HCT116 (cell line): ENCODE data around the gene TTC16. TPM values are rescaled to one million over a fixed set of nuclear protein-coding genes. Genes with fewer than 3 reads are reported as not detected.
A peak's percentile ranks its signal among the peaks of the same experiment; 100 is the strongest.

ENCODE experiments used
- ATAC-seq: fragments of 200-7000 bp; cut with Tn5 transposase; 2 replicates; pipeline ENCODE4 v1.9.1; 2020; ENCODE audit warnings: mild to moderate bottlenecking, moderate library complexity
- BruUV-seq: library from RNA; stranded (reverse); fragments of 400-500 nt; replicated peaks from 2 replicates; lab custom pipeline; 2021; lab: Mats Ljungman, UMichigan
- CTCF ChIA-PET: fragments of 300-600 bp; sonication (Branson Sonifier 250); formaldehyde crosslinking; loops from one replicate; lab custom pipeline; 2021; ENCODE audit warnings: antibody characterized with exemption; lab: Charles Lee
- POLR2A ChIA-PET: fragments of 300-600, 350-600 bp; sonication (Branson Sonifier 250); formaldehyde crosslinking; loops from one replicate; lab custom pipeline; 2021; ENCODE audit warnings: antibody characterized with exemption; lab: Charles Lee
- RAD21 ChIA-PET, 2 experiments: fragments of 300-600 bp; sonication (Branson Sonifier 250); formaldehyde crosslinking; loops; one replicate each; lab custom pipeline; 2023; ENCODE audit warnings: low total read pairs in 2 of 2; ENCODE audit not compliant: uncharacterized antibody in 2 of 2, unreplicated experiment in 2 of 2, low non-redundant PET in 1 of 2; lab: Charles Lee
- DNase-seq: peaks from one replicate; pipeline ENCODE4 v3.0.0-alpha.2; 2010; ENCODE audit warnings: low read depth, low spot score
- H2AFZ ChIP-seq: fragments of 200-600 bp; shearing (Covaris generic), sonication (generic); 2 replicates; pipeline ENCODE4 v1.6.1; 2017; ENCODE audit warnings: low read depth, mixed run types, mixed read lengths, antibody characterized with exemption, low read length; ENCODE audit not compliant: poor library complexity, severe bottlenecking
- H3K27ac ChIP-seq: 2 replicates; pipeline ENCODE4 v1.5.1; 2012; ENCODE audit warnings: low read depth, low read length
- H3K27me3 ChIP-seq: fragments of 200-600 bp; sonication (generic); 2 replicates; pipeline ENCODE4 v1.6.1; 2016; ENCODE audit warnings: mixed run types, low read length, mixed read lengths; ENCODE audit not compliant: insufficient read depth
- H3K36me3 ChIP-seq, 2 experiments: fragments of 200-500 bp in 1 of 2; fragments of 200-600 bp in 1 of 2; sonication (Bioruptor generic) in 1 of 2; sonication (generic) in 1 of 2; 2 replicates each; pipeline versions ENCODE4 v1.5.1 to v1.6.1; 2014 to 2016; ENCODE audit warnings: low read length in 2 of 2, inconsistent platforms in 1 of 2, mixed read lengths in 1 of 2, mixed run types in 1 of 2; ENCODE audit not compliant: insufficient read depth in 2 of 2, control insufficient read depth in 1 of 2
- H3K4me1 ChIP-seq, 2 experiments: fragments of 200-600 bp in 1 of 2; sonication (generic) in 1 of 2; 2 replicates each; pipeline versions ENCODE4 v1.5.1 to v1.6.1; 2012 to 2017; ENCODE audit warnings: low read length in 2 of 2, inconsistent platforms in 1 of 2, mild to moderate bottlenecking in 1 of 2, mixed read lengths in 1 of 2, mixed run types in 1 of 2, moderate library complexity in 1 of 2; ENCODE audit not compliant: insufficient read depth in 2 of 2, control insufficient read depth in 1 of 2
- H3K4me2 ChIP-seq: fragments of 200-600 bp; sonication (generic); 2 replicates; pipeline ENCODE4 v1.6.1; 2017; ENCODE audit warnings: mixed run types, low read length, mixed read lengths
- H3K4me3 ChIP-seq, 2 experiments: fragments of 200-600 bp in 1 of 2; sonication (generic) in 1 of 2; replicated peaks in 1 of 2; 2 replicates each; pipeline ENCODE4 v1.5.1; 2011 to 2016; ENCODE audit warnings: low read length in 2 of 2, control low read depth in 1 of 2, low read depth in 1 of 2, mild to moderate bottlenecking in 1 of 2, mixed read lengths in 1 of 2, mixed run types in 1 of 2
- H3K79me2 ChIP-seq: fragments of 200-600 bp; sonication (generic); 2 replicates; pipeline ENCODE4 v1.6.1; 2017; ENCODE audit warnings: mild to moderate bottlenecking, mixed run types, low read length, moderate library complexity, mixed read lengths; ENCODE audit not compliant: insufficient read depth
- H3K9ac ChIP-seq: fragments of 200-600 bp; sonication (generic); 2 replicates; pipeline ENCODE4 v1.6.1; 2016; ENCODE audit warnings: low read length, mixed read lengths
- H3K9me2 ChIP-seq: fragments of 200-600 bp; sonication (generic), shearing (Covaris generic); 2 replicates; pipeline ENCODE4 v1.6.1; 2017; ENCODE audit warnings: mixed run types, mild to moderate bottlenecking, moderate library complexity; ENCODE audit not compliant: insufficient read depth
- H3K9me3 ChIP-seq, 2 experiments: fragments of 200-500 bp in 1 of 2; fragments of 200-600 bp in 1 of 2; sonication (Bioruptor generic) in 1 of 2; sonication (generic) in 1 of 2; 2 replicates each; pipeline ENCODE4 v1.6.1; 2014 to 2017; ENCODE audit warnings: low read length in 2 of 2, mixed read lengths in 2 of 2, inconsistent platforms in 1 of 2, low read depth in 1 of 2, mild to moderate bottlenecking in 1 of 2, mixed run types in 1 of 2, moderate library complexity in 1 of 2; ENCODE audit not compliant: control insufficient read depth in 1 of 2, insufficient read depth in 1 of 2
- H4K20me1 ChIP-seq: fragments of 200-600 bp; sonication (generic), shearing (Covaris generic); 2 replicates; pipeline ENCODE4 v1.6.1; 2017; ENCODE audit warnings: mixed run types, mild to moderate bottlenecking, moderate library complexity; ENCODE audit not compliant: insufficient read depth
- CBX3 ChIP-seq: IDR thresholded peaks from 2 replicates; pipeline ENCODE4 v1.6.1; 2012; ENCODE audit warnings: low read depth
- EZH2 ChIP-seq: fragments of 200-600 bp; sonication (generic); IDR thresholded peaks from 2 replicates; pipeline ENCODE4 v1.6.1; 2017; ENCODE audit warnings: antibody characterized with exemption, mixed run types
- FOSL1 ChIP-seq: IDR thresholded peaks from 2 replicates; pipeline ENCODE4 v1.6.1; 2012; ENCODE audit warnings: low read depth
- JUND ChIP-seq: IDR thresholded peaks from 2 replicates; pipeline ENCODE4 v1.6.1; 2012
- POLR2A ChIP-seq: IDR thresholded peaks from 2 replicates; pipeline ENCODE4 v1.7.0; 2011; ENCODE audit warnings: borderline replicate concordance; ENCODE audit not compliant: insufficient read depth, insufficient read length; ENCODE audit errors: extremely low read depth
- ZNF274 ChIP-seq: fragments of 200-500 bp; sonication (Bioruptor generic); IDR thresholded peaks from 2 replicates; pipeline ENCODE4 v1.6.1; 2014; ENCODE audit warnings: mild to moderate bottlenecking, low read depth, low read length, inconsistent platforms
- intact Hi-C: fragments of 100-400 bp; cut with micrococcal nuclease; formaldehyde crosslinking; loops from 2 replicates; pipeline ENCODE4 v1.10.0; 2022
- total RNA-seq: library from RNA; stranded (reverse); gene quantifications from one replicate; pipeline ENCODE4 v1.2.1, GENCODE V29; 2021; ENCODE audit not compliant: unreplicated experiment
- TF ChIP-seq, protein P1 (sequence below): IDR thresholded peaks from 2 replicates; pipeline ENCODE4 v1.6.1; 2011; ENCODE audit warnings: mild to moderate bottlenecking, low read length, moderate library complexity; ENCODE audit not compliant: insufficient replicate concordance; ENCODE audit errors: extremely low read depth
- TF ChIP-seq, protein P2 (sequence below): IDR thresholded peaks from 2 replicates; pipeline ENCODE4 v1.6.1; 2012

Gene TTC16
- total RNA-seq, 1 experiment from 2014 or later = not detected

DNA sequence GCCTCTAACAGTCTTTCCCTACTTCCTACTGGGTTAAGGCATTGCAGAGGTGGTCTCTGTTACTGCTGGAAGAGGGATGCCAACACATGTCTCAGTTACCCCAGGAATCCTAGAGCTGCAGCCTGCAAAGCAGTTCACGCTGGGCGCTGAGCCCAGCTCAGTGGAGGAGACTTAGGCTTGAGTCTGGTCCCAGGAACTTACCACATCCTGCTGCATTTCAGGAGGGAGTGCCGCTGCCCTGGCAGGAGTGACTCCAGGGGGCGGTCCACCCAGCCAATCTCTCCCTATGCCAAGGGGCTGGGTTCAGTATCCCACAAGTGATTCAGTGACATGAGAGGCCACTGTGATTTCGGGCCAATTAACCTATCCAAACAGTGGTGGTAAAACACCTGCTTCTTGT, 7.6 kb downstream of the TTC16 start (continued):
- TF ChIP-seq POLR2A (no peak), CBX3 (no peak)

DNA sequence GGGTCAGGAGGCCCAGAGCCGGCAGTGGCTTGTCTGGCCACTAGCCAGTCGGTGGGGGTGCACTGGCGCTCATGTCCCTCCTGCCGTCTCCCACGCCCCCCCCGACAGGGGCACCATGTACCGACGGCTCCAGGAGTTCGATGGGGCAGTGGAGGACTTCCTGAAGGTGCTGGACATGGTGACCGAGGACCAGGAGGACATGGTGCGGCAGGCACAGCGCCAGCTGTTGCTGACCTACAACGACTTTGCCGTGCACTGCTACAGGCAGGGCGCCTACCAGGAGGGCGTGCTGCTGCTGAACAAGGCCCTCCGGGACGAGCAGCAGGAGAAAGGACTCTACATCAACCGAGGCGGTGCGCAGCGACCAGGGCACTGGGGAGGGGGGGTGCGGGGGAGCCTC, 8.1 kb downstream of the TTC16 start:
- RAD21 ChIA-PET = no interaction called here
- H3K9ac ChIP-seq = no peak overlapping the region
- H4K20me1 ChIP-seq = no peaks in the 10 kb centered on the region
- POLR2A ChIA-PET = interaction anchor here (1.1 kb wide), 1 partner anchor 11 kb away, joined by 3 read pairs; the partner anchor contains the start of gene TOR2A
- intact Hi-C loops = loop anchor here (5.0 kb wide), 2 partner anchors 112 to 202 kb away; partner anchors contain the start of gene STXBP1
- H3K4me3 ChIP-seq = no peak overlapping the region
- DNase-seq = no peak
- peaks cover 54 to 62% of the 10 kb centered on the region in 2 experiments for H3K4me1 ChIP-seq
- no peaks in the 10 kb centered on the region for H3K27me3 ChIP-seq
- peak overlapping the region; percentile 50; the same call in 1 of the 2 replicates for H3K27ac ChIP-seq
- BruUV-seq = no TSS peak
- CTCF ChIA-PET = interaction anchor here (2.7 kb wide), 1 partner anchor 11 kb away, joined by 17 read pairs; the partner anchor contains the start of gene TOR2A
- H3K9me2 ChIP-seq = no peaks in the 10 kb centered on the region
- H3K9me3 ChIP-seq = no peaks in the 10 kb centered on the region
- H3K4me2 ChIP-seq = peak overlapping the region; percentile 57
- TF ChIP-seq CBX3 = no peak
- no peak for TF ChIP-seq FOSL1
- no peaks in the 10 kb centered on the region for H3K36me3 ChIP-seq
- ATAC-seq = no peak
- no peak overlapping the region for H2AFZ ChIP-seq
- no peaks in the 10 kb centered on the region for H3K79me2 ChIP-seq

DNA sequence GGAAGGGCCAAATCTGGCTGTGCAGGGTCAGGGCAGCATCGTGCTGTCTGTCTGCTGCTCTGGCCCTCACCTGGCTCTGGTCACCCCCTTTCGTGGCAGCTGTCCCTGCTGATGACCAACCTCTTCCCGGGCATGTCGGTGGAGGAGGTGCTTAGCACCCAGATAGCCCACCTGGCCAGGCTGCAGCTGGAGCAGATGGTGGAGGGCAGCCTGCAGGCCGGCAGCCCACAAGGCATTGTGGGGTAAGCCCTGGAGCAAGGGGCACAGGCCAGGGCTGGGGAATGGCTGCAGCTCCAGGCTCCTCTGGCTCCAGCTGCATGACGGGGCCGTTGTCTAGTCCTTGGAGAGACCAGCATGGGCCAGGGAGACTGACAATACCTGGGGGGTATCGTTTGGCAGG, 11.0 kb downstream of the TTC16 start:
- Histone ChIP-seq H3K9me3 (no peaks in the 10 kb centered on the region), H4K20me1 (no peaks in the 10 kb centered on the region), H3K4me3 (no peak overlapping the region), H3K9ac (no peak overlapping the region), H3K4me2 (no peak overlapping the region), H3K27ac (no peak overlapping the region), H3K27me3 (no peaks in the 10 kb centered on the region), H3K36me3 (no peaks in the 10 kb centered on the region), H3K4me1 (peaks cover 38 to 41% of the 10 kb centered on the region in 2 experiments), H2AFZ (no peak overlapping the region), H3K79me2 (no peaks in the 10 kb centered on the region), H3K9me2 (no peaks in the 10 kb centered on the region)
- no peak for TF ChIP-seq JUND
- no peak for TF ChIP-seq CBX3
- no peak for TF ChIP-seq ZNF274
- TF ChIP-seq, protein P1, sequence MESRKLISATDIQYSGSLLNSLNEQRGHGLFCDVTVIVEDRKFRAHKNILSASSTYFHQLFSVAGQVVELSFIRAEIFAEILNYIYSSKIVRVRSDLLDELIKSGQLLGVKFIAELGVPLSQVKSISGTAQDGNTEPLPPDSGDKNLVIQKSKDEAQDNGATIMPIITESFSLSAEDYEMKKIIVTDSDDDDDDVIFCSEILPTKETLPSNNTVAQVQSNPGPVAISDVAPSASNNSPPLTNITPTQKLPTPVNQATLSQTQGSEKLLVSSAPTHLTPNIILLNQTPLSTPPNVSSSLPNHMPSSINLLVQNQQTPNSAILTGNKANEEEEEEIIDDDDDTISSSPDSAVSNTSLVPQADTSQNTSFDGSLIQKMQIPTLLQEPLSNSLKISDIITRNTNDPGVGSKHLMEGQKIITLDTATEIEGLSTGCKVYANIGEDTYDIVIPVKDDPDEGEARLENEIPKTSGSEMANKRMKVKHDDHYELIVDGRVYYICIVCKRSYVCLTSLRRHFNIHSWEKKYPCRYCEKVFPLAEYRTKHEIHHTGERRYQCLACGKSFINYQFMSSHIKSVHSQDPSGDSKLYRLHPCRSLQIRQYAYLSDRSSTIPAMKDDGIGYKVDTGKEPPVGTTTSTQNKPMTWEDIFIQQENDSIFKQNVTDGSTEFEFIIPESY = no peak
- no peak for TF ChIP-seq EZH2
- TF ChIP-seq, protein P2, sequence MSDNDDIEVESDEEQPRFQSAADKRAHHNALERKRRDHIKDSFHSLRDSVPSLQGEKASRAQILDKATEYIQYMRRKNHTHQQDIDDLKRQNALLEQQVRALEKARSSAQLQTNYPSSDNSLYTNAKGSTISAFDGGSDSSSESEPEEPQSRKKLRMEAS = no peak
- BruUV-seq = no TSS peak
- CTCF ChIA-PET = no interaction called here
- no peak for ATAC-seq
- no peak for DNase-seq
- intact Hi-C loops = no loop called here
- RAD21 ChIA-PET = no interaction called here
- POLR2A ChIA-PET = no interaction called here
